HepG2 (cell line): ENCODE data around the gene TRMT10C. TPM values are rescaled to one million over a fixed set of nuclear protein-coding genes. Genes with fewer than 3 reads are reported as not detected.

Experiments used
- ATRX ChIP-seq: sonication (generic); formaldehyde crosslinking; IDR thresholded peaks from 2 replicates; pipeline ENCODE4 v1.4.0; 2020; ENCODE audit warnings: missing genetic modification reagents, borderline replicate concordance
- FOXO4 ChIP-seq: sonication (generic); formaldehyde crosslinking; conservative IDR thresholded peaks from 2 replicates; pipeline ENCODE4 v1.8.1; 2023; ENCODE audit warnings: missing genetic modification reagents
- HMGXB4 ChIP-seq, 2 experiments: sonication (generic) in 1 of 2; formaldehyde crosslinking in 1 of 2; IDR thresholded peaks; 2 replicates each; pipeline versions ENCODE4 v1.4.0 to v1.6.1; 2018 to 2020; ENCODE audit warnings: missing genetic modification reagents in 2 of 2, borderline replicate concordance in 1 of 2, low read depth in 1 of 2, mild to moderate bottlenecking in 1 of 2, missing biosample characterization in 1 of 2
- MED1 ChIP-seq: sonication (generic); formaldehyde crosslinking; IDR thresholded peaks from 2 replicates; pipeline ENCODE4 v1.4.0; 2020; ENCODE audit warnings: missing genetic modification reagents
- NFAT5 ChIP-seq: sonication (generic); formaldehyde crosslinking; IDR thresholded peaks from 2 replicates; pipeline ENCODE4 v1.4.0; 2020; ENCODE audit warnings: missing genetic modification reagents
- NR1H2 ChIP-seq: sonication (generic); formaldehyde crosslinking; IDR thresholded peaks from 2 replicates; pipeline ENCODE4 v1.8.1; 2022; ENCODE audit warnings: low read depth, missing genetic modification reagents, borderline replicate concordance
- PPARG ChIP-seq: conservative IDR thresholded peaks from 2 replicates; pipeline ENCODE4 v1.6.1; 2016; ENCODE audit warnings: missing biosample characterization, missing genetic modification reagents
- RBFOX2 ChIP-seq: fragments of 200-400 bp; formaldehyde crosslinking; IDR thresholded peaks from 2 replicates; pipeline ENCODE4 v1.6.1; 2017; ENCODE audit warnings: low read depth, mild to moderate bottlenecking, low read length
- RBM39 ChIP-seq: fragments of 200-400 bp; formaldehyde crosslinking; IDR thresholded peaks from one replicate; pipeline ENCODE4 v1.6.1; 2018; ENCODE audit warnings: antibody characterized with exemption, mild to moderate bottlenecking, low read depth, low read length; ENCODE audit not compliant: poor library complexity, severe bottlenecking
- RFXAP ChIP-seq: sonication (generic); formaldehyde crosslinking; IDR thresholded peaks from 2 replicates; pipeline ENCODE4 v1.4.0; 2020; ENCODE audit warnings: missing genetic modification reagents, borderline replicate concordance
- TMF1 ChIP-seq: sonication (generic); formaldehyde crosslinking; IDR thresholded peaks from 2 replicates; pipeline ENCODE4 v1.8.1; 2022; ENCODE audit warnings: low read depth, missing genetic modification reagents
- ZBTB46 ChIP-seq: sonication (generic); formaldehyde crosslinking; IDR thresholded peaks from 2 replicates; pipeline ENCODE4 v1.4.0; 2020; ENCODE audit warnings: mild to moderate bottlenecking, missing genetic modification reagents, borderline replicate concordance
- ZNF160 ChIP-seq: sonication (generic); formaldehyde crosslinking; IDR thresholded peaks from 2 replicates; pipeline ENCODE4 v1.8.0; 2022; ENCODE audit warnings: mild to moderate bottlenecking, inconsistent platforms, missing genetic modification reagents
- ZNF33A ChIP-seq: sonication (generic); formaldehyde crosslinking; IDR thresholded peaks from 2 replicates; pipeline ENCODE4 v1.5.1; 2020; ENCODE audit warnings: missing genetic modification reagents, mild to moderate bottlenecking, moderate library complexity, borderline replicate concordance
- ZNF432 ChIP-seq: sonication (generic); formaldehyde crosslinking; IDR thresholded peaks from 2 replicates; pipeline ENCODE4 v1.5.0; 2020; ENCODE audit warnings: missing genetic modification reagents, mild to moderate bottlenecking, borderline replicate concordance
- ZNF614 ChIP-seq: IDR thresholded peaks from 2 replicates; pipeline ENCODE4 v1.6.1; 2018; ENCODE audit warnings: missing biosample characterization, missing genetic modification reagents, inconsistent platforms, borderline replicate concordance
- ZNF766 ChIP-seq: sonication (generic); formaldehyde crosslinking; IDR thresholded peaks from 2 replicates; pipeline ENCODE4 v1.5.0; 2020; ENCODE audit warnings: missing genetic modification reagents, borderline replicate concordance
- ZNF891 ChIP-seq: sonication (generic); formaldehyde crosslinking; IDR thresholded peaks from 2 replicates; pipeline ENCODE4 v1.5.0; 2020; ENCODE audit warnings: mild to moderate bottlenecking, missing genetic modification reagents
- polyA plus RNA-seq, 8 experiments: library from polyadenylated mRNA; depleted of rRNA in 3 of 8; stranded (reverse) in 7 of 8; unstranded in 1 of 8; fragments of >200 nt; fragmentation: Illumina TruSeq in 4 of 8; extraction: Trizol in 4 of 8; gene quantifications; 2 replicates each; pipeline versions ENCODE4 v1.2.1 to v1.2.3, GENCODE V29; 2011 to 2016; ENCODE audit warnings: low read depth in 4 of 8, missing spikeins in 1 of 8, mixed read lengths in 1 of 8; ENCODE audit not compliant: insufficient read depth in 1 of 8
- total RNA-seq, 5 experiments: library from RNA; depleted of rRNA; stranded (reverse); fragments of >200 nt; fragmentation: Illumina TruSeq; extraction: Trizol; gene quantifications; 2 replicates each; pipeline ENCODE4 v1.2.3, GENCODE V29; 2016; ENCODE audit warnings: low read depth in 1 of 5

Gene TRMT10C
- total and polyA plus RNA-seq, 2 of the 13 experiments (the other 11 are each of a cell fraction or from before 2014, with no cell fraction given): 10.8 to 39.2 TPM

GRCh38 chr3:101561630-101562328 is at the start of gene TRMT10C (continued):
- TF ChIP-seq NR1H2 (no peak), RBFOX2 (peak; percentile 78), TMF1 (CRISPR knock-in tag) (no peak), ZNF432 (no peak), ZNF614 (peak; percentile 87), RFXAP (CRISPR knock-in tag) (peak; percentile 70; the same call in 1 of the 2 replicates), MED1 (CRISPR knock-in tag) (peak; percentile 80), HMGXB4 (CRISPR knock-in tag; IDR thresholded peaks at IDR 0.05; ENCODE audit: borderline replicate concordance in 1 of 2, low read depth in 1 of 2) (peak; percentile 73 to 86; a peak in 3 of 4 replicates), FOXO4 (CRISPR knock-in tag) (no peak), ZNF160 (CRISPR knock-in tag) (no peak; the same call in 1 of the 2 replicates), ZNF891 (CRISPR knock-in tag) (no peak), ATRX (peak; percentile 42; the same call in 1 of the 2 replicates), ZBTB46 (CRISPR knock-in tag) (no peak), PPARG (CRISPR knock-in tag) (peak; percentile 36; the same call in 1 of the 2 replicates), NFAT5 (CRISPR knock-in tag) (peak; percentile 79), ZNF766 (CRISPR knock-in tag) (peak; percentile 58; the same call in 1 of the 2 replicates), RBM39 (peak; percentile 30), ZNF33A (CRISPR knock-in tag) (no peak)
